ENCODE results near the gene NDUFC2.
"Not testable (repeated sequence)": the region's sequence is repeated elsewhere in the genome, so short reads cannot be mapped to it uniquely, and the experiment has no call there.

Gene NDUFC2

GRCh38 chr11:78078218-78079167 is 1.2 kb downstream of the NDUFC2 start:
- no peaks in the 10 kb centered on the region for H3K27me3 ChIP-seq (ENCODE audit: control insufficient read depth in 1 of 2, insufficient read depth in 2 of 2, low read length in 2 of 2)
- peak overlapping the region; percentile 86 to 98 for H3K4me3 ChIP-seq (ENCODE audit: low read length in 2 of 2)
- H3K36me3 ChIP-seq (ENCODE audit: control insufficient read depth in 2 of 2, insufficient read depth in 2 of 2, low read length in 2 of 2): no peaks in the 10 kb centered on the region
- H3K27ac ChIP-seq (ENCODE audit: low read length): no peak overlapping the region
- H3K9ac ChIP-seq (ENCODE audit: low read length in 2 of 2): peak overlapping the region; percentile 80 to 97
- H3K9me3 ChIP-seq (ENCODE audit: control insufficient read depth in 2 of 2, low read length in 2 of 2): no peaks in the 10 kb centered on the region
- peaks cover 25% of the 10 kb centered on the region for H3K4me1 ChIP-seq (ENCODE audit: control insufficient read depth, insufficient read depth, low read length)

- H3K4me3 ChIP-seq (ENCODE audit: low read length in 2 of 2): peak overlapping the region; percentile 86 to 98
- H3K27ac ChIP-seq (ENCODE audit: low read length); H3K27me3 ChIP-seq (ENCODE audit: control insufficient read depth in 1 of 2, insufficient read depth in 2 of 2, low read length in 2 of 2); H3K9me3 ChIP-seq (ENCODE audit: control insufficient read depth in 2 of 2, low read length in 2 of 2); H3K36me3 ChIP-seq (ENCODE audit: control insufficient read depth in 2 of 2, insufficient read depth in 2 of 2, low read length in 2 of 2): not testable (repeated sequence)
- H3K4me1 ChIP-seq (ENCODE audit: control insufficient read depth, insufficient read depth, low read length): peaks cover 25% of the 10 kb centered on the region
- peak overlapping the region in 1 of 2 donors; percentile 36 for H3K9ac ChIP-seq (ENCODE audit: low read length in 2 of 2)
Measured at GRCh38 chr11:78077592-78077991, 2.1 kb downstream of the NDUFC2 start.

- peaks cover 25% of the 10 kb centered on the region for H3K4me1 ChIP-seq (ENCODE audit: control insufficient read depth, insufficient read depth, low read length)
- H3K9me3 ChIP-seq (ENCODE audit: control insufficient read depth in 2 of 2, low read length in 2 of 2): no peaks in the 10 kb centered on the region
- peaks cover 5% of the 10 kb centered on the region in 2 donors for H3K36me3 ChIP-seq (ENCODE audit: control insufficient read depth in 2 of 2, insufficient read depth in 2 of 2, low read length in 2 of 2)
- no peaks in the 10 kb centered on the region for H3K27me3 ChIP-seq (ENCODE audit: control insufficient read depth in 1 of 2, insufficient read depth in 2 of 2, low read length in 2 of 2)
- no peak overlapping the region for H3K27ac ChIP-seq (ENCODE audit: low read length)
- peak overlapping the region in 1 of 2 donors; percentile 9 for H3K4me3 ChIP-seq (ENCODE audit: low read length in 2 of 2)
- no peak overlapping the region for H3K9ac ChIP-seq (ENCODE audit: low read length in 2 of 2)
Measured at GRCh38 chr11:78076733-78077403, 2.8 kb downstream of the NDUFC2 start.

GRCh38 chr11:78074756-78075155 is 4.9 kb downstream of the NDUFC2 start:
- Histone ChIP-seq H3K27me3 (ENCODE audit: control insufficient read depth in 1 of 2, insufficient read depth in 2 of 2, low read length in 2 of 2) (no peaks in the 10 kb centered on the region), H3K4me1 (ENCODE audit: control insufficient read depth, insufficient read depth, low read length) (peaks cover 25% of the 10 kb centered on the region), H3K27ac (ENCODE audit: low read length) (no peak overlapping the region), H3K36me3 (ENCODE audit: control insufficient read depth in 2 of 2, insufficient read depth in 2 of 2, low read length in 2 of 2) (peaks cover 15 to 16% of the 10 kb centered on the region in 2 donors), H3K9me3 (ENCODE audit: control insufficient read depth in 2 of 2, low read length in 2 of 2) (no peaks in the 10 kb centered on the region), H3K4me3 (ENCODE audit: low read length in 2 of 2) (no peak overlapping the region), H3K9ac (ENCODE audit: low read length in 2 of 2) (no peak overlapping the region)

- no peak overlapping the region for H3K9ac ChIP-seq (ENCODE audit: low read length in 2 of 2)
- no peaks in the 10 kb centered on the region for H3K9me3 ChIP-seq (ENCODE audit: control insufficient read depth in 2 of 2, low read length in 2 of 2)
- peaks cover 25 to 26% of the 10 kb centered on the region in 2 donors for H3K36me3 ChIP-seq (ENCODE audit: control insufficient read depth in 2 of 2, insufficient read depth in 2 of 2, low read length in 2 of 2)
- peaks cover 9% of the 10 kb centered on the region for H3K4me1 ChIP-seq (ENCODE audit: control insufficient read depth, insufficient read depth, low read length)
- H3K27me3 ChIP-seq (ENCODE audit: control insufficient read depth in 1 of 2, insufficient read depth in 2 of 2, low read length in 2 of 2): no peaks in the 10 kb centered on the region
- no peak overlapping the region for H3K4me3 ChIP-seq (ENCODE audit: low read length in 2 of 2)
- H3K27ac ChIP-seq (ENCODE audit: low read length): no peak overlapping the region
Measured at GRCh38 chr11:78072455-78072854, 7.2 kb downstream of the NDUFC2 start.

- Histone ChIP-seq H3K4me3 (ENCODE audit: low read length in 2 of 2) (no peak overlapping the region), H3K4me1 (ENCODE audit: control insufficient read depth, insufficient read depth, low read length) (peaks cover 2% of the 10 kb centered on the region), H3K27ac (ENCODE audit: low read length) (no peak overlapping the region), H3K9me3 (ENCODE audit: control insufficient read depth in 2 of 2, low read length in 2 of 2) (no peaks in the 10 kb centered on the region), H3K27me3 (ENCODE audit: control insufficient read depth in 1 of 2, insufficient read depth in 2 of 2, low read length in 2 of 2) (no peaks in the 10 kb centered on the region), H3K9ac (ENCODE audit: low read length in 2 of 2) (no peak overlapping the region), H3K36me3 (ENCODE audit: control insufficient read depth in 2 of 2, insufficient read depth in 2 of 2, low read length in 2 of 2) (peaks cover 26 to 27% of the 10 kb centered on the region in 2 donors)
Measured at GRCh38 chr11:78071717-78072116, 7.9 kb downstream of the NDUFC2 start.

- no peak overlapping the region for H3K4me3 ChIP-seq (ENCODE audit: low read length in 2 of 2)
- peaks cover 26 to 27% of the 10 kb centered on the region in 2 donors for H3K36me3 ChIP-seq (ENCODE audit: control insufficient read depth in 2 of 2, insufficient read depth in 2 of 2, low read length in 2 of 2)
- H3K9me3 ChIP-seq (ENCODE audit: control insufficient read depth in 2 of 2, low read length in 2 of 2): no peaks in the 10 kb centered on the region
- no peaks in the 10 kb centered on the region for H3K27me3 ChIP-seq (ENCODE audit: control insufficient read depth in 1 of 2, insufficient read depth in 2 of 2, low read length in 2 of 2)
- H3K27ac ChIP-seq (ENCODE audit: low read length): no peak overlapping the region
- H3K9ac ChIP-seq (ENCODE audit: low read length in 2 of 2): no peak overlapping the region
- no peaks in the 10 kb centered on the region for H3K4me1 ChIP-seq (ENCODE audit: control insufficient read depth, insufficient read depth, low read length)
Measured at GRCh38 chr11:78070621-78071020, 9.0 kb downstream of the NDUFC2 start.

GRCh38 chr11:78069465-78069864 is 10.2 kb downstream of the NDUFC2 start:
- no peak overlapping the region for H3K27ac ChIP-seq (ENCODE audit: low read length)
- peaks cover 26 to 27% of the 10 kb centered on the region in 2 donors for H3K36me3 ChIP-seq (ENCODE audit: control insufficient read depth in 2 of 2, insufficient read depth in 2 of 2, low read length in 2 of 2)

GRCh38 chr11:78067704-78068103 is 12.0 kb downstream of the NDUFC2 start:
- H3K9me3 ChIP-seq (ENCODE audit: control insufficient read depth in 2 of 2, low read length in 2 of 2): no peaks in the 10 kb centered on the region
- no peaks in the 10 kb centered on the region for H3K4me1 ChIP-seq (ENCODE audit: control insufficient read depth, insufficient read depth, low read length)
- H3K36me3 ChIP-seq (ENCODE audit: control insufficient read depth in 2 of 2, insufficient read depth in 2 of 2, low read length in 2 of 2): peaks cover 26 to 27% of the 10 kb centered on the region in 2 donors
- H3K27me3 ChIP-seq (ENCODE audit: control insufficient read depth in 1 of 2, insufficient read depth in 2 of 2, low read length in 2 of 2): no peaks in the 10 kb centered on the region
- no peak overlapping the region for H3K27ac ChIP-seq (ENCODE audit: low read length)
- H3K4me3 ChIP-seq (ENCODE audit: low read length in 2 of 2): no peak overlapping the region
- no peak overlapping the region for H3K9ac ChIP-seq (ENCODE audit: low read length in 2 of 2)

More at GRCh38 chr11:78069465-78069864, 10.2 kb downstream of the NDUFC2 start:
- no peaks in the 10 kb centered on the region for H3K27me3 ChIP-seq (ENCODE audit: control insufficient read depth in 1 of 2, insufficient read depth in 2 of 2, low read length in 2 of 2)
- H3K9ac ChIP-seq (ENCODE audit: low read length in 2 of 2): no peak overlapping the region
- no peak overlapping the region for H3K4me3 ChIP-seq (ENCODE audit: low read length in 2 of 2)
- H3K4me1 ChIP-seq (ENCODE audit: control insufficient read depth, insufficient read depth, low read length): no peaks in the 10 kb centered on the region
- H3K9me3 ChIP-seq (ENCODE audit: control insufficient read depth in 2 of 2, low read length in 2 of 2): no peaks in the 10 kb centered on the region

- no peaks in the 10 kb centered on the region for H3K9me3 ChIP-seq (ENCODE audit: control insufficient read depth in 2 of 2, low read length in 2 of 2)
- no peak overlapping the region for H3K4me3 ChIP-seq (ENCODE audit: low read length in 2 of 2)
- no peak overlapping the region for H3K9ac ChIP-seq (ENCODE audit: low read length in 2 of 2)
- H3K27me3 ChIP-seq (ENCODE audit: control insufficient read depth in 1 of 2, insufficient read depth in 2 of 2, low read length in 2 of 2): no peaks in the 10 kb centered on the region
- H3K36me3 ChIP-seq (ENCODE audit: control insufficient read depth in 2 of 2, insufficient read depth in 2 of 2, low read length in 2 of 2): peaks cover 17 to 18% of the 10 kb centered on the region in 2 donors
- no peak overlapping the region for H3K27ac ChIP-seq (ENCODE audit: low read length)
- H3K4me1 ChIP-seq (ENCODE audit: control insufficient read depth, insufficient read depth, low read length): peaks cover under 1% of the 10 kb centered on the region
Measured at GRCh38 chr11:78066471-78066870, 13.2 kb downstream of the NDUFC2 start.

All from stomach smooth muscle (tissue), 2 donors.